Thyroid gland (tissue), 4 donors: ENCODE measurements around the gene MOAP1. TPM values are rescaled to one million over a fixed set of nuclear protein-coding genes. Genes with fewer than 3 reads are reported as not detected.
"Not testable (repeated sequence)": the region's sequence is repeated elsewhere in the genome, so short reads cannot be mapped to it uniquely, and the experiment has no call there.

ENCODE experiments used
- DNase-seq, 2 donors: peaks; one replicate each; pipeline ENCODE4 v3.0.0-alpha.2; 2019
- H3K27ac ChIP-seq, 3 donors: fragments of 200-600 bp; sonication (generic); 1 replicate in 2 of 3; 2 replicates in 1 of 3; pipeline ENCODE4 v1.5.1; 2016 to 2019; ENCODE audit warnings: mild to moderate bottlenecking in 1 of 3, moderate library complexity in 1 of 3
- H3K27me3 ChIP-seq: fragments of 200-600 bp; sonication (generic); one replicate; pipeline ENCODE4 v1.5.1; 2019
- H3K36me3 ChIP-seq, 2 donors: fragments of 200-600 bp; sonication (generic); one replicate each; pipeline ENCODE4 v1.5.1; 2016 to 2019
- H3K4me1 ChIP-seq, 2 donors: fragments of 200-600 bp; sonication (generic); one replicate each; pipeline ENCODE4 v1.5.1; 2017 to 2019
- H3K4me3 ChIP-seq, 3 donors: fragments of 200-600 bp; sonication (generic); replicated peaks in 1 of 3; 1 replicate in 2 of 3; 2 replicates in 1 of 3; pipeline ENCODE4 v1.5.1; 2016; ENCODE audit warnings: mild to moderate bottlenecking in 1 of 3
- H3K9me3 ChIP-seq: fragments of 200-600 bp; sonication (generic); one replicate; pipeline ENCODE4 v1.5.1; 2017
- CTCF ChIP-seq, 6 experiments: fragments of 200-600 bp in 3 of 6; fragments of 450-650 bp in 3 of 6; sonication (generic) in 3 of 6; IDR thresholded peaks; one replicate each; pipeline ENCODE4 v1.5.1; 2016 to 2019; ENCODE audit warnings: antibody characterized with exemption in 6 of 6, mild to moderate bottlenecking in 2 of 6, inconsistent platforms in 1 of 6, moderate library complexity in 1 of 6
- POLR2A ChIP-seq, 2 donors: fragments of 450-650 bp; IDR thresholded peaks; one replicate each; pipeline ENCODE4 v1.6.1; 2017; ENCODE audit warnings: antibody characterized with exemption in 2 of 2, mild to moderate bottlenecking in 2 of 2, moderate library complexity in 1 of 2
- WGBS, 2 donors: methylation state at CpG; one replicate each; pipeline ENCODE4 v1.1.5; 2017; 5-methylcytosine and 5-hydroxymethylcytosine counted together
- intact Hi-C: fragments of 100-400 bp; cut with DNase I; formaldehyde crosslinking; loops from one replicate; pipeline ENCODE4 v1.15.1; 2023
- total RNA-seq, 4 donors: library from RNA; depleted of rRNA; stranded (reverse); fragments of >200 nt; gene quantifications; one replicate each; pipeline ENCODE4 v1.2.3, GENCODE V29; 2016

The MOAP1 gene
- total RNA-seq, 4 donors from 2014 or later: 34.1 to 48.2 (median 41.5) TPM

- Histone ChIP-seq H3K9me3 (no peaks in the 10 kb centered on the region), H3K27me3 (no peaks in the 10 kb centered on the region), H3K4me3 (no peak overlapping the region), H3K27ac (no peak overlapping the region), H3K4me1 (peaks cover 4 to 9% of the 10 kb centered on the region in 2 donors), H3K36me3 (no peaks in the 10 kb centered on the region)
- DNase-seq: peak; percentile 89
- 19 to 42% methylated on average over 10 to 17 of the region's 17 CpGs for WGBS, 2 donors
- TF ChIP-seq CTCF (IDR thresholded peaks at IDR 0.05) (peak in 5 of 6 experiments; percentile 14 to 62 (median 38)), POLR2A (IDR thresholded peaks at IDR 0.05) (no peak)
- intact Hi-C loops: loop anchor here (5.0 kb wide), 1 partner anchor 166 kb away; no protein-coding TSS in a partner anchor
Measured at GRCh38 chr14:93137864-93138263, 46.8 kb downstream of the MOAP1 start.

GRCh38 chr14:93136508-93136907, 48.2 kb downstream of the MOAP1 start:
- not testable (repeated sequence) for H3K9me3 ChIP-seq, DNase-seq, H3K4me1 ChIP-seq, H3K27ac ChIP-seq, H3K27me3 ChIP-seq, H3K4me3 ChIP-seq, H3K36me3 ChIP-seq
- intact Hi-C loops: loop anchor here (5.0 kb wide), 1 partner anchor 164 kb away; no protein-coding TSS in a partner anchor
- WGBS, 2 donors: 79 to 86% methylated on average over 10 to 13 of the region's 13 CpGs

- intact Hi-C loops: loop anchor here (5.0 kb wide), 1 partner anchor 164 kb away; no protein-coding TSS in a partner anchor
- WGBS, 2 donors: 79 to 81% methylated on average over 8 of the region's 8 CpGs
- no peaks in the 10 kb centered on the region for H3K36me3 ChIP-seq
- no peak overlapping the region for H3K27ac ChIP-seq
- H3K4me3 ChIP-seq: no peak overlapping the region
- peaks cover 4 to 9% of the 10 kb centered on the region in 2 donors for H3K4me1 ChIP-seq
- H3K27me3 ChIP-seq: no peaks in the 10 kb centered on the region
- no peaks in the 10 kb centered on the region for H3K9me3 ChIP-seq
- TF ChIP-seq CTCF (IDR thresholded peaks at IDR 0.05) (no peak), POLR2A (IDR thresholded peaks at IDR 0.05) (no peak)
- no peak for DNase-seq
Measured at GRCh38 chr14:93136009-93136408, 48.7 kb downstream of the MOAP1 start.

GRCh38 chr14:93135399-93135798, 49.3 kb downstream of the MOAP1 start:
- TF ChIP-seq POLR2A (IDR thresholded peaks at IDR 0.05) (no peak), CTCF (IDR thresholded peaks at IDR 0.05) (no peak)
- intact Hi-C loops: loop anchor here (5.0 kb wide), 1 partner anchor 163 kb away; no protein-coding TSS in a partner anchor
- WGBS, 2 donors: 86 to 89% methylated on average over 5 of the region's 5 CpGs
- Histone ChIP-seq H3K4me3 (no peak overlapping the region), H3K9me3 (no peaks in the 10 kb centered on the region), H3K4me1 (peaks cover 4 to 9% of the 10 kb centered on the region in 2 donors), H3K36me3 (no peaks in the 10 kb centered on the region), H3K27ac (no peak overlapping the region), H3K27me3 (no peaks in the 10 kb centered on the region)
- DNase-seq: no peak

- WGBS, 2 donors: 81 to 85% methylated on average over 8 of the region's 8 CpGs
- H3K27ac ChIP-seq: no peak overlapping the region
- no peaks in the 10 kb centered on the region for H3K27me3 ChIP-seq
- no peak for DNase-seq
- no peaks in the 10 kb centered on the region for H3K36me3 ChIP-seq
- TF ChIP-seq CTCF (IDR thresholded peaks at IDR 0.05) (no peak), POLR2A (IDR thresholded peaks at IDR 0.05) (no peak)
- H3K4me1 ChIP-seq: peaks cover 4 to 9% of the 10 kb centered on the region in 2 donors
- intact Hi-C loops: no loop called here
- no peaks in the 10 kb centered on the region for H3K9me3 ChIP-seq
- no peak overlapping the region for H3K4me3 ChIP-seq
Measured at GRCh38 chr14:93133464-93133863, 51.2 kb downstream of the MOAP1 start.
